ENCODE measurements around the gene SMAD6.

SMAD6 gene

DNA sequence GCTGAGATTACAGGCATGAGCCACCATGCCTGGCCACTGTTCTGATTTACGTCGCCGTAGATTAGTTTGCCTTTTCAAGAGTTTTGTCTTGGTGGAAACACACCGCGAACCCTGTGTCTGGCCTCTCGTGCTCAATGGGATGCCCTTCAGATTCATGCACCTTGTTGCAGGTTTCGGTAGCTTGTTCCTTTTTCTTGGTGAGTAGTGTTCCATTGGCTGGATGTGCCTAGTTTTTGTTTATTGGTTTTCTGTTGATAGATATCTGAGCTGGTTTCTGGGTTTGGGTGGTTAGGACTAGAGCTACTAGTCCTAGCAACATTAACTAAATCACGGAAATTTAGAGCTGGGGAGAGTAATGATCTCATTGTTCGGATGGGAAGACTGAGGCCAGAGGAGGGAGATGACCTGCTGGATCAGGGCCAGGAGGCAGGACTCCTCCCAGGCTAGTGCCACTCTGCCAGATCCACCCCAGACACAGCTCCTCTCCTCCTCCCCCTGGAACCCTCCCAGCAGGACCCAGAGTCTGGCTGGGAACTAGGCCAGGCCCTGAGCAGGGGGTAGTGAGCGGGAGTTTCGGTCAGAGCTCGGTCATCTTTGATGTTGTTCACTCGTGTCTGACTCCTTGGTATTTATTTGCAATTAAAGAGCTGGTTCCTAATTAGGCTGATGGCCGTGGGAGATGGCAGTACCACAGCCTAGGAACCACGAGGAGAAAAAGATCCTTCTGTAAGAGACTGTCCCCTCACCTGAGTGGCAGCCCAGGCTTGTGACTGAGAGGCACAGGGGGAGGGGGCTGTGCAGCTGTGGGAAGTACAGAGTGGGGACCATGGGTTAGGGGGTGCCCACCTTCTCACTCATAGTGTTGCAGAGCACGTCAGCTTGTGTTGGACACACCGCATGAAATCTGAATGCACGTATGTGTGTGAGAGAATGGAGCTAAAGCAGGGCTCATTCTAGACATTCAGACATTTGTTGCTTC is 73.4 kb downstream of the SMAD6 start:
- no peak for TF ChIP-seq CTCF (IDR thresholded peaks at IDR 0.05)

DNA sequence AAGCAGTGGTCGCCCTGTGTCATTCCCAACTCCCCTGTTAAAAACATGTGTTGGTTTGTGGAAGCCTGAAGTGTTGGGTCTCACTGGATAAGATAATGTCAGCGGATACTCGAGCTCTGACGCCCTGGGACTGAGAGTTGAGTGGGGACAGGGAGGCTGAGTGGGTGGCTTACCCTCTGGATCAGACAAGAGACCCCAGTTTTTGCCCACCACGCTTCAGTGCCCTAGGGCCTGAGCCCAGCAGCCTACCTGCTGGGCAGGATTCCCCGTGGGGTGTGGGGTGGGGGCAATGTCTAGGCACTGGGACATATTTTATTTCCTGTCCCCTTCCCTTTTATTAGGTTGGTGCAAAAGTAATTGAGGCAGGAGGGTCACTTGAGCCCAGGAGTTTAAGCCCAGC is 75.0 kb downstream of the SMAD6 start:
- no peak for TF ChIP-seq CTCF (IDR thresholded peaks at IDR 0.05)

- no peak for TF ChIP-seq CTCF (IDR thresholded peaks at IDR 0.05)
These were observed 75.7 kb downstream of the SMAD6 start for GRCh38 chr15:66777596-66778313.

DNA sequence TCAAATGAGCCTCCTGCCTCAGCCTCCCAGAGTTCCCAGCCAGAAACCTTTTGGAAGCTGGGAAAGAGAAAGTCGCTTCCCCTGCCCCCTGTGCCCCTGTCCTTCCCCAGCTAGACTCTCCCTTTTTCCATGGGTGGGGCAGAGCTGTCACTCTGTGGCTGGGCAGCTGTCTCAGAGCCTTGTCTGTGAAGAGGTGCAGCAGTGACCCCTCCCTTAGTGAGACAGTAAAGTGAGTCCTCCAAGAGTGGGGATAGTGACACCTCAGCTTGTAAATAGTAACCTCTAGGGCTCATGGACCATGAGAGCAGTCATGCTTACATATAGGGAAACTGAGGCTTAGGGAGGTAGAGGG is 76.3 kb downstream of the SMAD6 start:
- TF ChIP-seq CTCF (IDR thresholded peaks at IDR 0.05), result no peak

- TF ChIP-seq CTCF (IDR thresholded peaks at IDR 0.05), result no peak
These were observed 76.7 kb downstream of the SMAD6 start for GRCh38 chr15:66778716-66779115.

DNA sequence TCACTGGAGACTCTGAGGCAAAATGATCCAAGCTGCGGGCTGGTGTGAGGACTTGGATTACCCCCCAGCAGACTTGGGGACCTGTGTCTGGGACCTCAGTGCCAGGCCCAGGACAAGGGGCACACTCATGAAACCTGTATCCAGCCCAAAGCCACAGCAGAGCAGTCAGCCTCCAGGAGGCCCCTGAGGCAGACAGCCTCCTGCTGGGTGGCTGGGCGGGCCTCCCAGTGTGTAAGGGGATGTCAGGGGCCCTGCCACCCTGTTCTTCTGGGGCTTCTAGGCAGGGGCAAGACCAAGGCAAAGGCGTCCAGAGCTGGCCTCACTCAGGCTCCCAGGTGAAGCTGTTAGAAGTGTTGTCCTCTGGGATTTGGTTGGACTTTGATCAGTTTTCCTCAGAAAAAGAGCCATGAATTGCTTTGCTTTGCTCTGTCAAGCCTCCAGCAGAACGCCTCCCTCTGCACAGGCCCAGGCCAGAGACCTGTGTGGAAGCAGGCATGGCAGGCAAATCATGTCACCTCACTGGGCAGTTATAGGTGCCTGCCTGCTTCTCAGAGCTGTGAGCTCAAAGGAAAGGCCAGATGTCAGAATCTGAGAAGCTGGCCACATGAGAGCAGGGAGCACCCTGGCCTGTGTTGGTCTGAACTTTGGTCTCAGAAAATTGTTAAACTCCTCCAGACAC is 77.4 kb downstream of the SMAD6 start:
- TF ChIP-seq CTCF (IDR thresholded peaks at IDR 0.05), result no peak

DNA sequence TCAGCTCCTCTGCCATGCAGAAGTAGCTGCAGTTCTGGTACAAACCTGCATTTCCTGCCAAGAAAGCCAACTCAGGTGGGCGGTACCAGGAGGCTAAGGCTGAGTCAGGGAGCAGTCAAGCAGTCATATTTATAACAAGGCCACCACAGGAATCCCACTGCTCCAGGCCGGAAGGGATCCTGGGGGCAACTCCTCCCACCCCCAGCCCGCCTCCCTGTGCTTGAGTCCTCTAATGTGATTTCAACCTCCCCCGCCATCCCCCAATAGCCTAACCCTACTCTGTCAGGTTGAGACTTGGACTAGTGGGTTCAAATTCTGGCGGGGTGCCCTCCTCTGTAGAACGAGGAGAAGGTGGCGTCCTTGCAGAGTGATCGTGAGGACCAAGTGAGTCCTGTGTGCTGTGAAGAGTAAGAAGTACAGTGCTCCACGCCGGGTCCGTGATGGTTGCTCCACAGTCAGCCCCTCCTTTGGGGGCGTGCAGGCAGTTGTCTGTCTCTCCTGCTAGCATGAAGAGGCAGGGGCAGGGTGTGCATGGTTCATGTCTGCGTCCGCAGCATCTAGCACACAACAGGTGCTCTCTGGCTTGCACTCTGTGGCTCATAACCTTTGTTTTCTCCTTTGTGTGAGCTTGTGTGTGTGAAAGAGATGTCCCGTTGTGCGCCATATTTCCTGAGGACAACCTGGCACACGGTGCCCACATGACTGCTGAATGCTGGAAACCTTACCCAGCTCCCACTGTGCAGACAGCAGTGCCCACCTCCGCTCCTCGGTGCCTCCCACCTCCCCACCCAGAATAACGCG is 78.3 kb downstream of the SMAD6 start:
- TF ChIP-seq CTCF (IDR thresholded peaks at IDR 0.05), result no peak

Measured in LNCAP (cell line).